ENCODE data around the gene KATNAL1. TPM values are rescaled to one million over a fixed set of nuclear protein-coding genes. Genes with fewer than 3 reads are reported as not detected.

The KATNAL1 gene
- total and polyA plus RNA-seq, 2 of the 4 experiments (the other 2 are of a cell fraction): 6.9 to 16.8 TPM

- no peak overlapping the region for H4K5ac ChIP-seq (ENCODE audit: low read depth, low read length)
- no peaks in the 10 kb centered on the region for H3K36me3 ChIP-seq (ENCODE audit: control insufficient read depth, insufficient read depth, low read length)
- 49% methylated on average over 5 of the region's 9 CpGs; no CpG with 5 or more reads in 1 of the 2 experiments for WGBS, 2 experiments (ENCODE audit: extremely low coverage in 2 of 2, insufficient read length in 1 of 2)
- DNase-seq: no peak
- H2BK15ac ChIP-seq (ENCODE audit: low read depth, low read length): no peak overlapping the region
- no peak overlapping the region for H3K56ac ChIP-seq (ENCODE audit: extremely low read depth, insufficient read depth, low read length)
- no peak for ATAC-seq (ENCODE audit: low read depth)
- H3K9me3 ChIP-seq (ENCODE audit: control insufficient read depth, insufficient read depth, low read length): no peaks in the 10 kb centered on the region
- H3K23ac ChIP-seq (ENCODE audit: low read depth, low read length): no peak overlapping the region
- no peak overlapping the region for H3K18ac ChIP-seq (ENCODE audit: low read depth, low read length)
- no peak overlapping the region for H2BK20ac ChIP-seq (ENCODE audit: low read depth, low read length)
- no peak for TF ChIP-seq RCOR1 (IDR thresholded peaks at IDR 0.05; ENCODE audit: insufficient replicate concordance, low read length)
- TF ChIP-seq MAZ (IDR thresholded peaks at IDR 0.05; ENCODE audit: borderline replicate concordance, low read depth, low read length): no peak
- TF ChIP-seq BHLHE40 (IDR thresholded peaks at IDR 0.05; ENCODE audit: low read depth, low read length): no peak
- TF ChIP-seq NFE2L2 (IDR thresholded peaks at IDR 0.05; ENCODE audit: low read depth, low read length): no peak
- TF ChIP-seq CEBPB (IDR thresholded peaks at IDR 0.05; ENCODE audit: low read depth, low read length): no peak
- TF ChIP-seq POLR2A (IDR thresholded peaks at IDR 0.05; ENCODE audit: low read depth, low read length): no peak
- no peak for TF ChIP-seq MAFK (IDR thresholded peaks at IDR 0.05; ENCODE audit: low read depth, low read length)
- no peak for TF ChIP-seq MXI1 (IDR thresholded peaks at IDR 0.05; ENCODE audit: borderline replicate concordance, low read depth, low read length)
- no peak for TF ChIP-seq CHD1 (IDR thresholded peaks at IDR 0.05; ENCODE audit: low read depth, low read length)
- TF ChIP-seq FOS (IDR thresholded peaks at IDR 0.05; ENCODE audit: low read depth, low read length): no peak
- no peak for TF ChIP-seq USF2 (IDR thresholded peaks at IDR 0.05; ENCODE audit: low read depth, low read length)
- H3K4me3 ChIP-seq (ENCODE audit: insufficient read depth, low read depth, low read length): no peak overlapping the region
- no peak overlapping the region for H3K9ac ChIP-seq (ENCODE audit: low read depth, low read length)
- no peak overlapping the region for H2AK9ac ChIP-seq (replicated peaks; ENCODE audit: low read depth, low read length, poor library complexity)
- no peak overlapping the region for H4K91ac ChIP-seq (ENCODE audit: insufficient read depth, low read depth, low read length)
- H3K4me1 ChIP-seq (ENCODE audit: control insufficient read depth, insufficient read depth, low read length): no peaks in the 10 kb centered on the region
- no peak overlapping the region for H3K14ac ChIP-seq (replicated peaks; ENCODE audit: low read depth, low read length)
- BruUV-seq (replicated peaks): no TSS peak
- no peaks in the 10 kb centered on the region for H3K79me1 ChIP-seq (ENCODE audit: low read depth in 1 of 2, low read length in 2 of 2)
- no peaks in the 10 kb centered on the region for H3K9me1 ChIP-seq (ENCODE audit: insufficient read depth, low read length)
- H3K27me3 ChIP-seq (ENCODE audit: control insufficient read depth, insufficient read depth, low read length): peaks cover 20% of the 10 kb centered on the region
- no peak overlapping the region for H3K4ac ChIP-seq (ENCODE audit: low read depth, low read length)
- peaks cover 3% of the 10 kb centered on the region; the same call in 1 of the 2 replicates for H4K20me1 ChIP-seq (ENCODE audit: insufficient read depth, low read length)
- H4K8ac ChIP-seq (ENCODE audit: low read depth in 2 of 2, low read length in 2 of 2): no peak overlapping the region
- intact Hi-C loops (cut with micrococcal nuclease) (no loop called here), dilution Hi-C loops (cut with HindIII; ENCODE audit: low sequenced_read_pairs, unreplicated experiment) (no loop called here), in situ Hi-C loops (cut with MboI; ENCODE audit: low sequenced_read_pairs) (no loop called here)
- POLR2A ChIA-PET (ENCODE audit: unreplicated experiment): no interaction called here
- no peak overlapping the region for H2BK5ac ChIP-seq (ENCODE audit: low read depth, low read length, poor library complexity, severe bottlenecking)
- H2AK5ac ChIP-seq (ENCODE audit: low read depth, low read length): no peak overlapping the region
- CTCF ChIA-PET: interaction anchor here (0.6 kb wide), 1 partner anchor 632 kb away, joined by 3 read pairs; no protein-coding TSS in a partner anchor
- no peak overlapping the region for H3K4me2 ChIP-seq (ENCODE audit: low read depth, low read length)
- H2AFZ ChIP-seq (replicated peaks; ENCODE audit: low read length, poor library complexity): no peak overlapping the region
- no peak overlapping the region for H3K27ac ChIP-seq (ENCODE audit: insufficient read depth, low read length)
- no peak overlapping the region for H2BK120ac ChIP-seq (ENCODE audit: low read depth, low read length)
Measured at GRCh38 chr13:30164146-30164545, 143.2 kb downstream of the KATNAL1 start.

Measured in IMR-90 (cell line).